Measurements from ENCODE around the gene KCNIP4.

The KCNIP4 gene

DNA sequence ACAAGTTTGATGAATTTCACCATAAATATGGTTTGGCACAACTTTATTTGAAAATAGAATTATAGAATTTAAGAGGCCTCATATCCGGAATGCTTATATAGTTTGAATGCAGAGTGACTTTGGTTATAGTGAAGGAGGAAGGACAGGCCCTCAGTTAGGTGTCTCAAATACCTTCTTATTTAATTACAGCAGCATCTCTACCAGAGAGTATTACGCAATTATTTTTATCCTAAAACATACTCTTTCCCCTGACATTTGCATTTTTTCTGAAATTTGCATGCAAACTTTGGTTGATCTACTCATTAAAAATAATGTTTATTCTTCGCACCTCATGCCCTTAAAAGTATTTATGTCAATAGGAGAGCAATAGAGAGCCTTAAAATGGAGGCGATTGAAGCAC, 942.9 kb downstream of the KCNIP4 start:
- DNase-seq (ENCODE audit: low read depth, low spot score) = no peak
- CTCF ChIA-PET = no interaction called here
- TF ChIP-seq, protein P1, sequence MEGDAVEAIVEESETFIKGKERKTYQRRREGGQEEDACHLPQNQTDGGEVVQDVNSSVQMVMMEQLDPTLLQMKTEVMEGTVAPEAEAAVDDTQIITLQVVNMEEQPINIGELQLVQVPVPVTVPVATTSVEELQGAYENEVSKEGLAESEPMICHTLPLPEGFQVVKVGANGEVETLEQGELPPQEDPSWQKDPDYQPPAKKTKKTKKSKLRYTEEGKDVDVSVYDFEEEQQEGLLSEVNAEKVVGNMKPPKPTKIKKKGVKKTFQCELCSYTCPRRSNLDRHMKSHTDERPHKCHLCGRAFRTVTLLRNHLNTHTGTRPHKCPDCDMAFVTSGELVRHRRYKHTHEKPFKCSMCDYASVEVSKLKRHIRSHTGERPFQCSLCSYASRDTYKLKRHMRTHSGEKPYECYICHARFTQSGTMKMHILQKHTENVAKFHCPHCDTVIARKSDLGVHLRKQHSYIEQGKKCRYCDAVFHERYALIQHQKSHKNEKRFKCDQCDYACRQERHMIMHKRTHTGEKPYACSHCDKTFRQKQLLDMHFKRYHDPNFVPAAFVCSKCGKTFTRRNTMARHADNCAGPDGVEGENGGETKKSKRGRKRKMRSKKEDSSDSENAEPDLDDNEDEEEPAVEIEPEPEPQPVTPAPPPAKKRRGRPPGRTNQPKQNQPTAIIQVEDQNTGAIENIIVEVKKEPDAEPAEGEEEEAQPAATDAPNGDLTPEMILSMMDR (IDR thresholded peaks at IDR 0.05; ENCODE audit: insufficient read depth, low read length, missing control alignments) = no peak
- no peak overlapping the region for H3K4me3 ChIP-seq (ENCODE audit: low read depth, low read length)
- POLR2A ChIA-PET = no interaction called here

DNA sequence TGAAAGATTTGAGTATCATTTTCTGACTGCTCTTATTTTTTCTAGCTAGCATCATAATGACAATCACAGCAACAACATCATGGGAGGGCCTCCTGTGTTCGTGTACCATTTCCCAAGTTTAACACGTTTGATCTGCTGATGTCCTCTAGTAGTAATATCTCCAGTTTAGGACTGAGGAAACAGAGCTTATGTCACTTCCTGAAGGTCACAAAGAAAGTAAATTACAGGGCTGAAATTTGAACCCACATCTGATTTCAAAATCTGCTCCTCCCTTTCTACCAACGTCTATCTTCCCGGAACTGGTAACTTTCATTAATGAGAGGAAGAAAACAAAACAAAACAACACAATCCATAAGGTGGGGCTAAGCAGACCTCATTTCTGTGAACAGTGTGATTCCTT, 945.6 kb downstream of the KCNIP4 start:
- no peak overlapping the region for H3K4me3 ChIP-seq (ENCODE audit: low read depth, low read length)
- ChIA-PET CTCF (no interaction called here), POLR2A (no interaction called here)
- DNase-seq (ENCODE audit: low read depth, low spot score) = no peak
- TF ChIP-seq, protein P1 (IDR thresholded peaks at IDR 0.05; ENCODE audit: insufficient read depth, low read length, missing control alignments) = no peak

DNA sequence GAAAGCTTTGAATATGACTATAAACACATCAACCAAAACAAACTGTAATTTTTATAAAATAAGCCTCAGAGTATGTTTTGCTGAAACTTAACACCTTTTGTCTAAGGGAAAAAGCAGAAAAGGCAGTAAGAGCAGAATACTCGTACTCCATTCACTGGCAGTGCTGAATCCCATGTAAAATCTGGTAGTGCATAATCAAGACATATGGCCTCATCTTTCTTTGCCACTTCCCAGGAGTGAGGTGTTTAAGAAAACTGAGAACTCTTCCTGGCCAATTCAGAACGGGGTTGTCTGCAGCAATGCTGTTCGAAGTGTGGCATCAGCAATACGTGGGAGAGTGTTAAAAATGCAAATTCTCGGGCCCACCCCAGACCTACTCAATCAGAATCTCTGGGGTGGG, 946.3 kb downstream of the KCNIP4 start:
- CTCF ChIA-PET = no interaction called here
- TF ChIP-seq, protein P1 (IDR thresholded peaks at IDR 0.05; ENCODE audit: insufficient read depth, low read length, missing control alignments) = no peak
- POLR2A ChIA-PET = no interaction called here
- no peak overlapping the region for H3K4me3 ChIP-seq (ENCODE audit: low read depth, low read length)
- DNase-seq (ENCODE audit: low read depth, low spot score) = no peak

DNA sequence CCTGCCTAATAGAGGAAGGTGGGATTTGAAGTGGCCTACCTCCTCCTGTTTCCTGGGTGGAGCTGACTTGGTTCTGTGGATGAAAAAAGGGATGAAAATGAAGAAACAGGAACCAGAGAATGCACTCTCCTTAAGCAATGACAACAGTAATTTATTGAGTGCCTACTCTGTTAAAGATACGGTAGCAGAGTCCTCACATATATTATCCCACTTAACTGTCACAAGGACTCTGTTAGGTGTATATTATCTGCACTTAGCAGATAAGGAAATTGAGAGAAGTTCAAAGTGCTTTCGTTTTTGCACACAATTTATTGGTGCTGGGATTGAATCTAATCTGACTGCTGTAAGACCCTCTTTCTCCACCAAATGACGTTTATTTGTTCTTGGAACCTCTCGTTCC, 947.1 kb downstream of the KCNIP4 start:
- no peak overlapping the region for H3K4me3 ChIP-seq (ENCODE audit: low read depth, low read length)
- no peak for DNase-seq (ENCODE audit: low read depth, low spot score)
- CTCF ChIA-PET = no interaction called here
- TF ChIP-seq, protein P1 (IDR thresholded peaks at IDR 0.05; ENCODE audit: insufficient read depth, low read length, missing control alignments) = no peak
- POLR2A ChIA-PET = no interaction called here

DNA sequence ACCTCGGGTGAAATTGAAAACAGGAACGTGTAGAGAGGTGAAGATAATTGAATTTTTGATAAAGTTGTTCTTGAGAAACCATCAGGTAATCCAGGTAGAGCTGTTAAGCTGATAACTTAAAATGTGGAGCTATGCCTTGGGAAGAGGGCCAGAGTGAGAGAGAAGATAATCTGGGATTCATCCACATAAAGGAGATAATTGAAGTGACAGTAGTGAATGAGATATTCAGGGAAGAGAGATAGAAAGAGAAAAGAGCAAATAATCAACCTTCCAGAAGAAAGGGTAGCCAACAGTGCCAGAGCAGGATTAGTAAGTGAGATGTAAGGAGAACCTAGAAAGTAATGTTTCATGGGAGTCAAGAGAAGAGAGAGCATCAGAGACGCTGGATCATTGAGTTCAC, 950.7 kb downstream of the KCNIP4 start:
- TF ChIP-seq, protein P1 (IDR thresholded peaks at IDR 0.05; ENCODE audit: insufficient read depth, low read length, missing control alignments) = no peak
- ChIA-PET CTCF (no interaction called here), POLR2A (no interaction called here)
- no peak overlapping the region for H3K4me3 ChIP-seq (ENCODE audit: low read depth, low read length)
- no peak for DNase-seq (ENCODE audit: low read depth, low spot score)

DNA sequence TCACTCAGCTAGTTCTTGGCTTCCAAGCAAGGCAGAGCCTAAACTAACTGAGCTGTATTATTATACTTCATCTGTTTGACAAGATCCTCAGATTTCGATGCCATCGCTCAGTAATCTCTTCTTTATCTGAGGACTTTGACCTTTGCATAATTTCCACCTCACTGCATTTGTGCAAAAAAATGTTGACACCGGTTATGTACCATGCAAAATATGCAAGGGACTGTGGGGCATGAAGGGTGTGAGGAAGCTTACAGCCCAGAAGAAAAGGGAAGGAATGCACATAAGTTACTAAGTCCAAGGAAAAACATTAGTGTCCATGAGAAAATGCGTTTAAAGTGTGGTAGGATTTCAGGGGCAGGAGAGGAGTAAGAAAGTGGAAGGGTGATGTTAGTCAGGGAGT, 953.0 kb downstream of the KCNIP4 start:
- no peak overlapping the region for H3K4me3 ChIP-seq (ENCODE audit: low read depth, low read length)
- TF ChIP-seq, protein P1 (IDR thresholded peaks at IDR 0.05; ENCODE audit: insufficient read depth, low read length, missing control alignments) = no peak
- ChIA-PET POLR2A (no interaction called here), CTCF (no interaction called here)
- DNase-seq (ENCODE audit: low read depth, low spot score) = no peak
